IPS DF 6.9 (cell line): ENCODE measurements around the gene MPP2.

Source experiments
- DNase-seq: peaks from one replicate; pipeline ENCODE4 v3.0.0-alpha.2; 2013; ENCODE audit warnings: low read depth, low spot score
- H3K27ac ChIP-seq: one replicate; pipeline ENCODE4 v1.5.1; 2013; ENCODE audit warnings: low read length, control low read depth
- H3K27me3 ChIP-seq: 2 replicates; pipeline ENCODE4 v1.6.1; 2013; ENCODE audit warnings: mild to moderate bottlenecking, low read length; ENCODE audit not compliant: control insufficient read depth, insufficient read depth
- H3K36me3 ChIP-seq: 2 replicates; pipeline ENCODE4 v1.6.1; 2013; ENCODE audit warnings: low read length; ENCODE audit not compliant: control insufficient read depth, insufficient read depth
- H3K4me1 ChIP-seq: 2 replicates; pipeline ENCODE4 v1.6.1; 2013; ENCODE audit warnings: low read length; ENCODE audit not compliant: control insufficient read depth, insufficient read depth
- H3K4me3 ChIP-seq: 2 replicates; pipeline ENCODE4 v1.5.1; 2013; ENCODE audit warnings: mild to moderate bottlenecking, low read length
- H3K9me3 ChIP-seq: 2 replicates; pipeline ENCODE4 v1.6.1; 2013; ENCODE audit warnings: low read length, inconsistent platforms; ENCODE audit not compliant: control insufficient read depth, insufficient read depth
- WGBS: extraction: QIAGEN DNeasy Blood & Tissue Kit; methylation state at CpG from one replicate; pipeline ENCODE4 v1.1.7; 2013; ENCODE audit warnings: mixed read lengths, missing lambda C conversion rate; ENCODE audit not compliant: insufficient read length, insufficient coverage; 5-methylcytosine and 5-hydroxymethylcytosine counted together

Gene MPP2

GRCh38 chr17:43907425-43907981, at the start of gene MPP2:
Gene MPP2, minus strand, starts transcription at chr17:43907536. Its CDS starts 3,076 bp downstream, at chr17:43904460.
- WGBS, result no CpG with 5 or more reads among the region's 36 CpGs
- no peaks in the 10 kb centered on the region; the same call in 1 of the 2 replicates for H3K27me3 ChIP-seq
- no peaks in the 10 kb centered on the region for H3K9me3 ChIP-seq
- H3K27ac ChIP-seq, result no peak within 1 kb of the TSS
- peaks cover 4% of the 10 kb centered on the region for H3K4me1 ChIP-seq
- DNase-seq, result no peak
- H3K36me3 ChIP-seq, result no peaks in the 10 kb centered on the region
- H3K4me3 ChIP-seq, result peak within 1 kb of the TSS; percentile 69; the same call in 1 of the 2 replicates

- H3K27me3 ChIP-seq, result no peaks in the 10 kb centered on the region
- H3K4me3 ChIP-seq, result no peak overlapping the region
- no peak for DNase-seq
- peaks cover 3% of the 10 kb centered on the region; the same call in 1 of the 2 replicates for H3K4me1 ChIP-seq
- H3K27ac ChIP-seq, result no peak overlapping the region
- H3K9me3 ChIP-seq, result no peaks in the 10 kb centered on the region
- WGBS, result no CpG with 5 or more reads among the region's 8 CpGs
- no peaks in the 10 kb centered on the region for H3K36me3 ChIP-seq
These were observed 48.9 kb upstream of the MPP2 start for GRCh38 chr17:43956222-43956621.

- Histone ChIP-seq H3K4me1 (peaks cover 3% of the 10 kb centered on the region; the same call in 1 of the 2 replicates), H3K36me3 (no peaks in the 10 kb centered on the region), H3K27ac (no peak within 1 kb of the TSS), H3K4me3 (peak within 1 kb of the TSS; percentile 58; the same call in 1 of the 2 replicates), H3K9me3 (no peaks in the 10 kb centered on the region), H3K27me3 (0 out of 2 replicates have a peak, but pooled peaks cover 1% of the 10 kb centered on the region)
- DNase-seq, result no peak
- no CpG with 5 or more reads among the region's 11 CpGs for WGBS
These were observed 46.4 kb upstream of the MPP2 start, which contains the start of gene PYY for GRCh38 chr17:43953746-43954145. Gene PYY, minus strand, starts transcription at chr17:43953940. Its CDS starts 457 bp downstream, at chr17:43953483.

- H3K9me3 ChIP-seq, result no peaks in the 10 kb centered on the region
- H3K4me3 ChIP-seq, result peak overlapping the region; percentile 58; the same call in 1 of the 2 replicates
- peaks cover 3% of the 10 kb centered on the region; the same call in 1 of the 2 replicates for H3K4me1 ChIP-seq
- H3K27me3 ChIP-seq, result 0 out of 2 replicates have a peak, but pooled peaks cover 1% of the 10 kb centered on the region
- DNase-seq, result peak; percentile 78
- H3K27ac ChIP-seq, result no peak overlapping the region
- no peaks in the 10 kb centered on the region for H3K36me3 ChIP-seq
- no CpG with 5 or more reads among the region's 82 CpGs for WGBS
These were observed 45.7 kb upstream of the MPP2 start for GRCh38 chr17:43952724-43953666.

GRCh38 chr17:43952351-43952723, 45.0 kb upstream of the MPP2 start:
- 0 out of 2 replicates have a peak, but pooled peaks cover 1% of the 10 kb centered on the region for H3K27me3 ChIP-seq

GRCh38 chr17:43951750-43952149, 44.4 kb upstream of the MPP2 start:
- WGBS, result no CpG with 5 or more reads among the region's 4 CpGs
- Histone ChIP-seq H3K4me3 (peak overlapping the region; percentile 58; the same call in 1 of the 2 replicates), H3K27me3 (0 out of 2 replicates have a peak, but pooled peaks cover 1% of the 10 kb centered on the region), H3K4me1 (peaks cover 3% of the 10 kb centered on the region; the same call in 1 of the 2 replicates), H3K9me3 (no peaks in the 10 kb centered on the region), H3K36me3 (no peaks in the 10 kb centered on the region), H3K27ac (no peak overlapping the region)
- DNase-seq, result no peak

More at GRCh38 chr17:43952351-43952723, 45.0 kb upstream of the MPP2 start:
- Histone ChIP-seq H3K4me1 (peaks cover 3% of the 10 kb centered on the region; the same call in 1 of the 2 replicates), H3K27ac (no peak overlapping the region), H3K36me3 (no peaks in the 10 kb centered on the region), H3K9me3 (no peaks in the 10 kb centered on the region), H3K4me3 (peak overlapping the region; percentile 58; the same call in 1 of the 2 replicates)
- no CpG with 5 or more reads among the region's 19 CpGs for WGBS
- no peak for DNase-seq

GRCh38 chr17:43950554-43950953, 43.2 kb upstream of the MPP2 start:
- Histone ChIP-seq H3K36me3 (no peaks in the 10 kb centered on the region), H3K9me3 (no peaks in the 10 kb centered on the region), H3K4me3 (no peak overlapping the region), H3K27me3 (0 out of 2 replicates have a peak, but pooled peaks cover 1% of the 10 kb centered on the region), H3K27ac (no peak overlapping the region), H3K4me1 (peaks cover 3% of the 10 kb centered on the region; the same call in 1 of the 2 replicates)
- DNase-seq, result no peak
- WGBS, result no CpG with 5 or more reads among the region's 2 CpGs

GRCh38 chr17:43949781-43950180, 42.4 kb upstream of the MPP2 start:
- no CpG with 5 or more reads among the region's 4 CpGs for WGBS
- Histone ChIP-seq H3K27ac (no peak overlapping the region), H3K4me3 (no peak overlapping the region), H3K36me3 (no peaks in the 10 kb centered on the region), H3K27me3 (0 out of 2 replicates have a peak, but pooled peaks cover 1% of the 10 kb centered on the region), H3K9me3 (no peaks in the 10 kb centered on the region), H3K4me1 (peaks cover 3% of the 10 kb centered on the region; the same call in 1 of the 2 replicates)
- DNase-seq, result no peak

- no peak overlapping the region for H3K4me3 ChIP-seq
- no peaks in the 10 kb centered on the region for H3K9me3 ChIP-seq
- no peak for DNase-seq
- WGBS, result no CpG with 5 or more reads among the region's 4 CpGs
- no peaks in the 10 kb centered on the region for H3K4me1 ChIP-seq
- no peaks in the 10 kb centered on the region for H3K36me3 ChIP-seq
- H3K27me3 ChIP-seq, result 0 out of 2 replicates have a peak, but pooled peaks cover 1% of the 10 kb centered on the region
- no peak overlapping the region for H3K27ac ChIP-seq
These were observed 39.4 kb upstream of the MPP2 start for GRCh38 chr17:43946781-43947180.
